KMS-11 (cell line): Measurements from ENCODE around the gene BRICD5.

Experiments
- H2AFZ ChIP-seq: fragments of 200-600 bp; sonication (generic); 2 replicates; pipeline ENCODE4 v1.6.1; 2016; ENCODE audit warnings: antibody characterized with exemption, mixed run types, low read depth
- H3K27ac ChIP-seq: fragments of 200-600 bp; sonication (generic); 2 replicates; pipeline ENCODE4 v1.6.1; 2016; ENCODE audit warnings: mild to moderate bottlenecking, mixed run types
- H3K27me3 ChIP-seq: fragments of 200-600 bp; sonication (generic); 2 replicates; pipeline ENCODE4 v1.6.1; 2017; ENCODE audit warnings: mild to moderate bottlenecking, low read depth, mixed run types, moderate library complexity; ENCODE audit not compliant: insufficient read depth
- H3K36me3 ChIP-seq: fragments of 200-600 bp; sonication (generic); 2 replicates; pipeline ENCODE4 v1.6.1; 2017; ENCODE audit warnings: mild to moderate bottlenecking, mixed run types; ENCODE audit not compliant: insufficient read depth
- H3K4me1 ChIP-seq: fragments of 200-600 bp; sonication (generic); 2 replicates; pipeline ENCODE4 v1.6.1; 2016; ENCODE audit warnings: mild to moderate bottlenecking, low read depth, mixed run types; ENCODE audit not compliant: poor library complexity, severe bottlenecking
- H3K4me2 ChIP-seq: fragments of 200-600 bp; sonication (generic); 2 replicates; pipeline ENCODE4 v1.7.0; 2016; ENCODE audit warnings: mild to moderate bottlenecking, mixed run types
- H3K4me3 ChIP-seq: fragments of 200-600 bp; sonication (generic); IDR thresholded peaks from 2 replicates; pipeline ENCODE4 v1.6.1; 2017; ENCODE audit warnings: low read depth, low read length, mixed read lengths; ENCODE audit not compliant: insufficient read depth
- H3K79me2 ChIP-seq: fragments of 200-600 bp; sonication (generic); 2 replicates; pipeline ENCODE4 v1.6.1; 2016; ENCODE audit warnings: low read depth, mixed run types; ENCODE audit not compliant: insufficient read depth
- H3K9ac ChIP-seq: fragments of 200-600 bp; sonication (generic); 2 replicates; pipeline ENCODE4 v1.6.1; 2016; ENCODE audit warnings: mild to moderate bottlenecking, mixed run types
- H4K20me1 ChIP-seq: fragments of 200-600 bp; sonication (generic); 2 replicates; pipeline ENCODE4 v1.6.1; 2016; ENCODE audit warnings: mild to moderate bottlenecking, mixed run types; ENCODE audit not compliant: insufficient read depth
- TF ChIP-seq, protein P1 (sequence below): fragments of 200-600 bp; sonication (generic); conservative IDR thresholded peaks from 2 replicates; pipeline ENCODE4 v1.6.1; 2017; ENCODE audit warnings: low read depth, mild to moderate bottlenecking, antibody characterized with exemption, low read length, moderate library complexity, mixed read lengths

The BRICD5 gene

DNA sequence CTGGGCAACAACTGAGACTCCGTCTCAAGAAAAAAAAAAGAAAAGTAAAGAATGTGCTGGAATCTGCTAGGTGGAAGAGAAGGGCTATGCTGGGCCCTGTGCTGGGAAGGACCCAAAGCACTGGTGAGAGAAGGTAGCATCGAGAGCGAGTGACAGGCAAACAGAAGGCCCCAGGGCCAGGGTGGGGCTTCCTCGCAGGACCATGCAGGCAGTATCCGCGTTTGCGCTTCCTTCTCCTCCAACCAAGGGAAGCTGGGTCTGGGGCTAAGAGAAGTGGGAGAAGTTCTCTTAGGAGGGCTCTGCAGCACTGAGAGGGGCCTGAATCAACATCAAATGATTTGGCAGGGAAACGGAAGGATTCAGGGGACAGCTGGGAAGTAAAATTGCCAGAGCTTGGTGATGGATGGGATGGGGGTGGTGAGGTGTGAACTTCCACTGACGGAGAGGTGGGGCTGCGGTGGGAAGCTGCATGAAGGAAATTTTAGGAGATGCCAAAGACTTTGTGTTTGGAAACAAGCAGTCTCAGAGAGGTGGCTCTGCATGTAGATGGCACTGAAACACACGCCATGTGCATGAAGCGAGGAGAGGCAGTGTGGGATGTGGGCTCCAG lies 46.0 kb upstream of the BRICD5 start:
- no peak overlapping the region for H3K4me3 ChIP-seq
- no peak overlapping the region for H2AFZ ChIP-seq
- TF ChIP-seq, protein P1, sequence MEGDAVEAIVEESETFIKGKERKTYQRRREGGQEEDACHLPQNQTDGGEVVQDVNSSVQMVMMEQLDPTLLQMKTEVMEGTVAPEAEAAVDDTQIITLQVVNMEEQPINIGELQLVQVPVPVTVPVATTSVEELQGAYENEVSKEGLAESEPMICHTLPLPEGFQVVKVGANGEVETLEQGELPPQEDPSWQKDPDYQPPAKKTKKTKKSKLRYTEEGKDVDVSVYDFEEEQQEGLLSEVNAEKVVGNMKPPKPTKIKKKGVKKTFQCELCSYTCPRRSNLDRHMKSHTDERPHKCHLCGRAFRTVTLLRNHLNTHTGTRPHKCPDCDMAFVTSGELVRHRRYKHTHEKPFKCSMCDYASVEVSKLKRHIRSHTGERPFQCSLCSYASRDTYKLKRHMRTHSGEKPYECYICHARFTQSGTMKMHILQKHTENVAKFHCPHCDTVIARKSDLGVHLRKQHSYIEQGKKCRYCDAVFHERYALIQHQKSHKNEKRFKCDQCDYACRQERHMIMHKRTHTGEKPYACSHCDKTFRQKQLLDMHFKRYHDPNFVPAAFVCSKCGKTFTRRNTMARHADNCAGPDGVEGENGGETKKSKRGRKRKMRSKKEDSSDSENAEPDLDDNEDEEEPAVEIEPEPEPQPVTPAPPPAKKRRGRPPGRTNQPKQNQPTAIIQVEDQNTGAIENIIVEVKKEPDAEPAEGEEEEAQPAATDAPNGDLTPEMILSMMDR, result no peak
- H3K9ac ChIP-seq, result no peak overlapping the region
- no peaks in the 10 kb centered on the region for H4K20me1 ChIP-seq
- H3K4me2 ChIP-seq, result no peak overlapping the region
- no peak overlapping the region for H3K27ac ChIP-seq
- no peaks in the 10 kb centered on the region for H3K27me3 ChIP-seq
- peaks cover 34% of the 10 kb centered on the region; the same call in 1 of the 2 replicates for H3K79me2 ChIP-seq
- H3K36me3 ChIP-seq, result peaks cover 42% of the 10 kb centered on the region; the same call in 1 of the 2 replicates
- peaks cover 14% of the 10 kb centered on the region for H3K4me1 ChIP-seq

DNA sequence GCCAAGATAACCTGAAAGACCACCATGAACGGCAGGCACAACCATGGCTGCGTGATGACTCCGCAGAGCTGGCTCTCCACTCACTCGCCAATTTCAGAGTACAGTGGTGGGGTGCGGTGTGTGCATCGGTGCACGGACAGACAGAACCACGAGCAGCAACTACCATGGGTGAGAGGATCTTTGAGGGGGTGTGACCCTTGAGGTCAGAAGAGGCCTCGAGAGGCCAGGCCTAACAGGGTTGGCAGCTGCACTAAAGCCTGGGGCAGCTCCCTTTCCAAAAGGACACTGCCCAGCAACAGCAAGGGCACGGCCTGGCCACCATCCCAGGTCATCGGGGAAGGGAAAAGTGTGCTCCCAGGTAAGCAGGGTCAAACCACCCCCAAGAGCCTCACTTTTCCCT lies 42.6 kb upstream of the BRICD5 start:
- no peak overlapping the region for H3K4me3 ChIP-seq
- peaks cover 32% of the 10 kb centered on the region; the same call in 1 of the 2 replicates for H3K36me3 ChIP-seq
- peak overlapping the region; percentile 88; the same call in 1 of the 2 replicates for H3K27ac ChIP-seq
- no peak overlapping the region for H2AFZ ChIP-seq
- H3K27me3 ChIP-seq, result no peaks in the 10 kb centered on the region
- H3K4me1 ChIP-seq, result peaks cover 29% of the 10 kb centered on the region
- peaks cover 31% of the 10 kb centered on the region for H3K79me2 ChIP-seq
- H4K20me1 ChIP-seq, result no peaks in the 10 kb centered on the region
- H3K4me2 ChIP-seq, result no peak overlapping the region
- TF ChIP-seq, protein P1, result no peak
- no peak overlapping the region for H3K9ac ChIP-seq

DNA sequence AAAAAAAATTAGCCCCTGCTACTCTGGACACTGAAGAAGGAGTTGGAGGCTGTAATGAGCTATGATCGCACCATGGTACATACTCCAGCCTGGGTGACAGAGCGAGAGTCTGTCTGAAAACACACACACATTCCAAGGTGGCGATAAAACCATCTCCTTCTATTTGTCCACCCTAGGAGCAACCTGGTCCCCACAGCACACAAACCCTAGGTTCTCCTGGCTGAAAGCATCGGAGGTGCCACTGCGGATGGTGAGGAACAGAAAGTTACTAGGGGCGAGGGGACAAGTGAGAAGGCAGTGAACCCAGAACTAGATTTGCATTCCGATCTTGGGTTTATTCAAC lies 42.1 kb upstream of the BRICD5 start:
- Histone ChIP-seq H3K4me3 (no peak overlapping the region), H3K36me3 (peaks cover 27% of the 10 kb centered on the region; the same call in 1 of the 2 replicates), H3K79me2 (peaks cover 30% of the 10 kb centered on the region), H3K4me2 (no peak overlapping the region), H3K27ac (peak overlapping the region; percentile 88; the same call in 1 of the 2 replicates), H3K9ac (no peak overlapping the region; the same call in 1 of the 2 replicates), H3K4me1 (peaks cover 29% of the 10 kb centered on the region), H4K20me1 (no peaks in the 10 kb centered on the region), H2AFZ (no peak overlapping the region), H3K27me3 (no peaks in the 10 kb centered on the region)
- TF ChIP-seq, protein P1, result no peak

DNA sequence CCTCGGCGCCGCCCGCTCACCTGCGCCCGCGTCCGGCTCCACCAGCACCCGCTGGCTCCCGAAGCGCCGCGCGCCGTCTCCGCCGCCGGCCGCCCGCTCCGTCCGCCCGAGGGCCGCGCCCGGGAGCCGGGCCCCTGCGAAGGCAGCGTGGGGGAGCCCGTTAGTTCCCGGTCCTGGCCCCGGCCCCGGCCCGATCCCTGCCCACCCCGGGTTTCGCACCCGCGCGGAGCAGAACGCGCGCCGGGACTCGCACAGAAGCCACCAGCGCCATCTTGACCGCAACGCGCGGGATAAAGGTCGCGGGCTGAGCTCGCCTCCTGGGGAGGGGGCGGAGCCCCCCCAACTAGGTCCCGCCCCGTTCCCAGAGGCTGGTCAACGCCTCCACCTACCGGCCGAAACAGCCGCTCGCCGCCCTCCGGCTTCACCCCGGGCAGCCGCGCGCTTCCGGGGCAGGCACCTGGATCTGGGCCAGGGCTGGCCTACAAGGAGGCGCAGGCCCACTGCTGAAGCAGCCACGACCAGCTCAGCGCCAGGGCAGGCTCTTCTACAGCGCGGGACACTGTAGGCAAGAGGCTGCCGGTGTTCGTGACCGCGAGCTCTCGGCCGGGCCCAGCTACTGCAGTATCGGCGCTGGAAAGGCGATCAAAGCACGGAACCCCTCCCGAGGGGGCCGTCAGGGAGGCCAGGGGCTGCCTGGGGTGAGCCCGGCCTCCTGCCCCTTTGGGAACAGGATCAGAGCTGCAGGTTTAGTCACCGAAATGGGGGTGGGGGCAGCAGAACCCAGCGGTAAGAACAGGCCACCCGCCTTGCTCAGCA lies 40.8 kb upstream of the BRICD5 start, which contains the start of gene ECI1:
TSS of gene ECI1 (minus strand) at position 292 of the 816 bp plus-strand sequence. CDS start at position 271, 21 bp downstream.
- peaks cover 29% of the 10 kb centered on the region for H3K4me1 ChIP-seq
- H3K79me2 ChIP-seq, result peaks cover 33% of the 10 kb centered on the region
- peak within 1 kb of the TSS; percentile 71 for H3K4me2 ChIP-seq
- peak within 1 kb of the TSS; percentile 74 for H3K9ac ChIP-seq
- H2AFZ ChIP-seq, result peak within 1 kb of the TSS; percentile 62
- no peaks in the 10 kb centered on the region for H4K20me1 ChIP-seq
- peaks cover 18% of the 10 kb centered on the region; the same call in 1 of the 2 replicates for H3K36me3 ChIP-seq
- no peaks in the 10 kb centered on the region for H3K27me3 ChIP-seq
- H3K4me3 ChIP-seq, result no peak within 1 kb of the TSS
- peak within 1 kb of the TSS; percentile 88 for H3K27ac ChIP-seq
- TF ChIP-seq, protein P1, result peak; percentile 62
